Adrenal gland (tissue), 5 donors: ENCODE results near the gene SCN10A.

ENCODE experiments used
- POLR2A ChIP-seq, 2 donors: fragments of 450-650 bp; IDR thresholded peaks; one replicate each; pipeline ENCODE4 v1.6.1; 2017; ENCODE audit warnings: antibody characterized with exemption in 2 of 2, mild to moderate bottlenecking in 2 of 2, moderate library complexity in 1 of 2
- TF ChIP-seq, protein P1 (sequence below), 6 experiments: fragments of 450-650 bp in 4 of 6; fragments of 200-600 bp in 2 of 6; sonication (generic) in 1 of 6; IDR thresholded peaks; 1 replicate in 5 of 6; 2 replicates in 1 of 6; pipeline versions ENCODE4 v1.5.1 to v1.8.0; 2016 to 2021; ENCODE audit warnings: antibody characterized with exemption in 6 of 6, mild to moderate bottlenecking in 2 of 6, moderate library complexity in 1 of 6
- donor health status: DM: no; HTN: no; CAD: no.

DNA sequence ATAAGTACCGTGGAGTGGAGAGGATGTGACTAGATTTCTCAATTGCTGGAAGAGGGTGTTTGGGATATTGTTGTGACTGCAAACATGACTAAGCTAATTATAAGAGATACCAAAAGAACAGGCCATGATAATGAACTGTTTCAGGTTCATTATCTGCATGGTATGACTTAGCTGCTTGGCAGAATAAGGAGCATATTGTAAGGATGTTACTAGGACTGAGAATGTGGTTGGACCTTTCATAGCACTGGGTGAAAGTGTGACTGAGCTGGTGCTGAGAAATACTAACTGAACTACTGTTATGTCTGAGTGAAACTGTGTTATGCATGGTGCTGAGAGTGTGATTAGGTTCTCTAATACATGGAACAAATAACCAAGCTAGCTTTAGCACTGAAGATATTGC lies 11.0 kb downstream of the SCN10A start:
- TF ChIP-seq POLR2A (IDR thresholded peaks at IDR 0.05): no peak
- TF ChIP-seq, protein P1, sequence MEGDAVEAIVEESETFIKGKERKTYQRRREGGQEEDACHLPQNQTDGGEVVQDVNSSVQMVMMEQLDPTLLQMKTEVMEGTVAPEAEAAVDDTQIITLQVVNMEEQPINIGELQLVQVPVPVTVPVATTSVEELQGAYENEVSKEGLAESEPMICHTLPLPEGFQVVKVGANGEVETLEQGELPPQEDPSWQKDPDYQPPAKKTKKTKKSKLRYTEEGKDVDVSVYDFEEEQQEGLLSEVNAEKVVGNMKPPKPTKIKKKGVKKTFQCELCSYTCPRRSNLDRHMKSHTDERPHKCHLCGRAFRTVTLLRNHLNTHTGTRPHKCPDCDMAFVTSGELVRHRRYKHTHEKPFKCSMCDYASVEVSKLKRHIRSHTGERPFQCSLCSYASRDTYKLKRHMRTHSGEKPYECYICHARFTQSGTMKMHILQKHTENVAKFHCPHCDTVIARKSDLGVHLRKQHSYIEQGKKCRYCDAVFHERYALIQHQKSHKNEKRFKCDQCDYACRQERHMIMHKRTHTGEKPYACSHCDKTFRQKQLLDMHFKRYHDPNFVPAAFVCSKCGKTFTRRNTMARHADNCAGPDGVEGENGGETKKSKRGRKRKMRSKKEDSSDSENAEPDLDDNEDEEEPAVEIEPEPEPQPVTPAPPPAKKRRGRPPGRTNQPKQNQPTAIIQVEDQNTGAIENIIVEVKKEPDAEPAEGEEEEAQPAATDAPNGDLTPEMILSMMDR (IDR thresholded peaks at IDR 0.05): no peak
